Measurements from ENCODE around the gene ARFIP2. TPM values are rescaled to one million over a fixed set of nuclear protein-coding genes. Genes with fewer than 3 reads are reported as not detected.
A peak's percentile ranks its signal among the peaks of the same experiment; 100 is the strongest.

ARFIP2 gene
- total RNA-seq, 4 donors from 2014 or later = 77.3 to 110 (median 87.2) TPM

GRCh38 chr11:6483015-6483414, 1.9 kb upstream of the ARFIP2 start:
- peak overlapping the region in 2 of 4 donors; percentile 91 to 94 for H3K27ac ChIP-seq
- in situ Hi-C loops (cut with MboI; ENCODE audit: low pct_ligation_motif_present in 1 of 4, low pct_unique_long_range_greater_than_20kb in 1 of 4, low sequenced_read_pairs in 3 of 4) (loop anchor here in 1 of 4 donors (10.0 kb wide), 1 partner anchor 248 kb away; the partner anchor contains the start of genes CNGA4 and FHIP1B), intact Hi-C loops (cut with DNase I; ENCODE audit: low total_unique reads) (no loop called here)
- no peaks in the 10 kb centered on the region for H3K9me3 ChIP-seq
- 83 to 84% methylated on average over 6 of the region's 6 CpGs for whole genome bisulfite sequencing, 2 donors (ENCODE audit: low coverage in 1 of 2)
- peaks cover 0 to 7% (median 0%) of the 10 kb centered on the region in 4 donors for H3K36me3 ChIP-seq
- no peaks in the 10 kb centered on the region for H3K27me3 ChIP-seq
- H3K4me3 ChIP-seq = no peak overlapping the region
- DNase-seq = no peak
- no peak for TF ChIP-seq EP300 (IDR thresholded peaks at IDR 0.05; ENCODE audit: low read depth)
- no peak for TF ChIP-seq POLR2AphosphoS5 (IDR thresholded peaks at IDR 0.05)
- TF ChIP-seq POLR2A (IDR thresholded peaks at IDR 0.05) = no peak
- TF ChIP-seq, protein P1, sequence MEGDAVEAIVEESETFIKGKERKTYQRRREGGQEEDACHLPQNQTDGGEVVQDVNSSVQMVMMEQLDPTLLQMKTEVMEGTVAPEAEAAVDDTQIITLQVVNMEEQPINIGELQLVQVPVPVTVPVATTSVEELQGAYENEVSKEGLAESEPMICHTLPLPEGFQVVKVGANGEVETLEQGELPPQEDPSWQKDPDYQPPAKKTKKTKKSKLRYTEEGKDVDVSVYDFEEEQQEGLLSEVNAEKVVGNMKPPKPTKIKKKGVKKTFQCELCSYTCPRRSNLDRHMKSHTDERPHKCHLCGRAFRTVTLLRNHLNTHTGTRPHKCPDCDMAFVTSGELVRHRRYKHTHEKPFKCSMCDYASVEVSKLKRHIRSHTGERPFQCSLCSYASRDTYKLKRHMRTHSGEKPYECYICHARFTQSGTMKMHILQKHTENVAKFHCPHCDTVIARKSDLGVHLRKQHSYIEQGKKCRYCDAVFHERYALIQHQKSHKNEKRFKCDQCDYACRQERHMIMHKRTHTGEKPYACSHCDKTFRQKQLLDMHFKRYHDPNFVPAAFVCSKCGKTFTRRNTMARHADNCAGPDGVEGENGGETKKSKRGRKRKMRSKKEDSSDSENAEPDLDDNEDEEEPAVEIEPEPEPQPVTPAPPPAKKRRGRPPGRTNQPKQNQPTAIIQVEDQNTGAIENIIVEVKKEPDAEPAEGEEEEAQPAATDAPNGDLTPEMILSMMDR (IDR thresholded peaks at IDR 0.05) = no peak
- peaks cover 13 to 57% (median 39%) of the 10 kb centered on the region in 4 donors for H3K4me1 ChIP-seq

GRCh38 chr11:6482441-6482840, 1.3 kb upstream of the ARFIP2 start:
- Histone ChIP-seq H3K4me3 (peak overlapping the region in 2 of 4 donors; percentile 64 to 68), H3K4me1 (peaks cover 13 to 51% (median 36%) of the 10 kb centered on the region in 4 donors)
- intact Hi-C loops (cut with DNase I; ENCODE audit: low total_unique reads) = no loop called here

GRCh38 chr11:6481924-6482275, 769 bp upstream of the ARFIP2 start:
- peak overlapping the region; percentile 91 to 96 (median 94) for H3K27ac ChIP-seq
- H3K9me3 ChIP-seq = no peaks in the 10 kb centered on the region
- in situ Hi-C loops (cut with MboI; ENCODE audit: low pct_ligation_motif_present in 1 of 4, low pct_unique_long_range_greater_than_20kb in 1 of 4, low sequenced_read_pairs in 3 of 4) (loop anchor here in 1 of 4 donors (10.0 kb wide), 1 partner anchor 247 kb away; the partner anchor contains the start of genes CNGA4 and FHIP1B), intact Hi-C loops (cut with DNase I; ENCODE audit: low total_unique reads) (no loop called here)
- peak overlapping the region; percentile 64 to 74 (median 66) for H3K4me3 ChIP-seq
- TF ChIP-seq POLR2AphosphoS5 (IDR thresholded peaks at IDR 0.05) (no peak), POLR2A (IDR thresholded peaks at IDR 0.05) (no peak), EP300 (IDR thresholded peaks at IDR 0.05; ENCODE audit: low read depth) (no peak)
- TF ChIP-seq, protein P1 (IDR thresholded peaks at IDR 0.05) = no peak
- 11% methylated on average over 13 of the region's 13 CpGs; no CpG with 5 or more reads in 1 of the 2 donors for WGBS, 2 donors (ENCODE audit: low coverage in 1 of 2)
- H3K36me3 ChIP-seq = peaks cover 0 to 9% (median 0%) of the 10 kb centered on the region in 4 donors
- H3K27me3 ChIP-seq = no peaks in the 10 kb centered on the region
- H3K4me1 ChIP-seq = peaks cover 13 to 46% (median 33%) of the 10 kb centered on the region in 4 donors
- DNase-seq = no peak

More at GRCh38 chr11:6482441-6482840, 1.3 kb upstream of the ARFIP2 start:
- WGBS, 2 donors (ENCODE audit: low coverage in 1 of 2) = 40 to 72% methylated on average over 2 to 4 of the region's 4 CpGs
- H3K36me3 ChIP-seq = peaks cover 0 to 9% (median 0%) of the 10 kb centered on the region in 4 donors
- TF ChIP-seq POLR2A (IDR thresholded peaks at IDR 0.05) = no peak
- no peak for TF ChIP-seq EP300 (IDR thresholded peaks at IDR 0.05; ENCODE audit: low read depth)
- TF ChIP-seq, protein P1 (IDR thresholded peaks at IDR 0.05) = no peak
- no peak for TF ChIP-seq POLR2AphosphoS5 (IDR thresholded peaks at IDR 0.05)
- DNase-seq = no peak
- no peaks in the 10 kb centered on the region for H3K9me3 ChIP-seq
- no peaks in the 10 kb centered on the region for H3K27me3 ChIP-seq
- in situ Hi-C loops (cut with MboI; ENCODE audit: low pct_ligation_motif_present in 1 of 4, low pct_unique_long_range_greater_than_20kb in 1 of 4, low sequenced_read_pairs in 3 of 4) = loop anchor here in 1 of 4 donors (10.0 kb wide), 1 partner anchor 248 kb away; the partner anchor contains the start of genes CNGA4 and FHIP1B
- peak overlapping the region; percentile 91 to 96 (median 94) for H3K27ac ChIP-seq

DNA sequence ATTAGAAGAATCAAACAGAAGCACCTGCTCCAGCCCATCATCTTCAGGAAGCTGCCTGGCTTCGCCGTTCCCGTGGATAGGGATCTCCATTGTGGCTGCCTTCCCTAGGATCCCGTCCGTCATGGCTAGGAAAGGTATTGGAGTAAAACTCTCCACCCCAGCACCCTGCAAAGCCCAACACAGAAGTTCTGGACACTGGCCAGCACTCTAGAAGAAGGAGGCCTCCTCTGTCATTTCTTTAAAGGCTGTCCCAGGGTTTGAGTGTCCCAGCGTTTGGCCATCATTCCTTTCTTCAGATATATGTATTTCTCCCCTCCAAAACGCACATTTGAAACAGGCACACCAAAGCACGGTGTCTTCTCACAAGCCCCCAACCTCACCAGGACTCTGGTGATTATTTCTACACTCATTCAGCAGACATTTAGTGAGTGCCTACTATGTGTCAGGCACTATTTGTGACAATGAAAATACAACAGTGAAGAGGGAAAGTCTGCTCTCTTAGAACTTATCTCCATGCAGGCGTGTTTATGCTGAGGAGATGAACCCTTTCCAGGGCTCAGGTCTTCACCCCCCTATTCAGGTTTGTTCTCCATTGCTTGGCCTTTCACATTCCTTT, 724 bp downstream of the ARFIP2 start:
- Histone ChIP-seq H3K27me3 (no peaks in the 10 kb centered on the region), H3K4me3 (peak overlapping the region; percentile 64 to 88 (median 66)), H3K27ac (peak overlapping the region; percentile 91 to 96 (median 94)), H3K36me3 (peaks cover 0 to 9% (median 0%) of the 10 kb centered on the region in 4 donors), H3K4me1 (peaks cover 13 to 42% (median 36%) of the 10 kb centered on the region in 4 donors), H3K9me3 (no peaks in the 10 kb centered on the region)
- TF ChIP-seq POLR2A (IDR thresholded peaks at IDR 0.05) (no peak), EP300 (IDR thresholded peaks at IDR 0.05; ENCODE audit: low read depth) (no peak), POLR2AphosphoS5 (IDR thresholded peaks at IDR 0.05) (no peak)
- TF ChIP-seq, protein P1 (IDR thresholded peaks at IDR 0.05) = no peak
- intact Hi-C loops (cut with DNase I; ENCODE audit: low total_unique reads) = no loop called here
- WGBS, 2 donors (ENCODE audit: low coverage in 1 of 2) = 52 to 61% methylated on average over 6 to 9 of the region's 9 CpGs
- no peak for DNase-seq
- in situ Hi-C loops (cut with MboI; ENCODE audit: low pct_ligation_motif_present in 1 of 4, low pct_unique_long_range_greater_than_20kb in 1 of 4, low sequenced_read_pairs in 3 of 4) = loop anchor here in 1 of 4 donors (10.0 kb wide), 1 partner anchor 246 kb away; the partner anchor contains the start of genes CNGA4 and FHIP1B

Data from transverse colon (tissue), 4 donors.